Measurements from ENCODE around the gene FLYWCH2. TPM values are rescaled to one million over a fixed set of nuclear protein-coding genes. Genes with fewer than 3 reads are reported as not detected.
"Not testable (repeated sequence)": the region's sequence is repeated elsewhere in the genome, so short reads cannot be mapped to it uniquely, and the experiment has no call there.

FLYWCH2 gene
- polyA plus RNA-seq, 1 experiment: 22.4 TPM

GRCh38 chr16:2904922-2905240, 21.9 kb downstream of the FLYWCH2 start:
- no peak for TF ChIP-seq CTCF (IDR thresholded peaks at IDR 0.05; ENCODE audit: low read depth, low read length)
- H3K27me3 ChIP-seq (ENCODE audit: control insufficient read depth, insufficient read depth, low read length): no peaks in the 10 kb centered on the region
- no peaks in the 10 kb centered on the region; the same call in 1 of the 2 replicates for H3K9me3 ChIP-seq (ENCODE audit: control insufficient read depth, insufficient read depth, low read length)
- ChIA-PET POLR2A (interaction anchor here (1.0 to 1.7 kb wide), 3 partner anchors 22 to 152 kb away, joined by 4 to 11 read pairs (median 5); partner anchors contain the start of genes FLYWCH2 and SRRM2), CTCF (no interaction called here)
- no peak for DNase-seq (ENCODE audit: low read depth, low spot score)
- peak overlapping the region; percentile 75 for H3K4me3 ChIP-seq (ENCODE audit: low read depth, low read length)
- peak overlapping the region; percentile 31 for H3K27ac ChIP-seq (ENCODE audit: low read depth, low read length)

- DNase-seq (ENCODE audit: low read depth, low spot score): peak; percentile 99
- Histone ChIP-seq H3K9me3 (ENCODE audit: control insufficient read depth, insufficient read depth, low read length) (no peaks in the 10 kb centered on the region; the same call in 1 of the 2 replicates), H3K27ac (ENCODE audit: low read depth, low read length) (peak overlapping the region; percentile 31), H3K27me3 (ENCODE audit: control insufficient read depth, insufficient read depth, low read length) (no peaks in the 10 kb centered on the region), H3K4me3 (ENCODE audit: low read depth, low read length) (peak overlapping the region; percentile 75)
- CTCF ChIA-PET: interaction anchor here (0.6 to 1.2 kb wide), 5 partner anchors 10 to 66 kb away, joined by 3 to 7 read pairs (median 4); no protein-coding TSS in a partner anchor
- no peak for TF ChIP-seq CTCF (IDR thresholded peaks at IDR 0.05; ENCODE audit: low read depth, low read length)
- POLR2A ChIA-PET: interaction anchor here (0.5 to 1.7 kb wide), 13 partner anchors 13 to 302 kb away, joined by 3 to 11 read pairs (median 4); partner anchors contain the start of genes FLYWCH2, PKMYT1, PRSS41 and SRRM2
These were observed 22.4 kb downstream of the FLYWCH2 start for GRCh38 chr16:2905241-2905987.

- ChIA-PET POLR2A (interaction anchor here (0.5 to 1.7 kb wide), 14 partner anchors 12 to 303 kb away, joined by 3 to 11 read pairs (median 4); partner anchors contain the start of genes FLYWCH2, PKMYT1, PRSS41 and SRRM2), CTCF (interaction anchor here (0.6 to 1.2 kb wide), 5 partner anchors 9 to 66 kb away, joined by 3 to 7 read pairs (median 4); no protein-coding TSS in a partner anchor)
- Histone ChIP-seq H3K9me3 (ENCODE audit: control insufficient read depth, insufficient read depth, low read length) (no peaks in the 10 kb centered on the region; the same call in 1 of the 2 replicates), H3K27me3 (ENCODE audit: control insufficient read depth, insufficient read depth, low read length) (no peaks in the 10 kb centered on the region), H3K4me3 (ENCODE audit: low read depth, low read length) (no peak overlapping the region), H3K27ac (ENCODE audit: low read depth, low read length) (no peak overlapping the region)
- DNase-seq (ENCODE audit: low read depth, low spot score): no peak
- no peak for TF ChIP-seq CTCF (IDR thresholded peaks at IDR 0.05; ENCODE audit: low read depth, low read length)
These were observed 23.0 kb downstream of the FLYWCH2 start for GRCh38 chr16:2905988-2906387.

GRCh38 chr16:2907084-2907753, 24.2 kb downstream of the FLYWCH2 start:
- H3K27ac ChIP-seq (ENCODE audit: low read depth, low read length); H3K4me3 ChIP-seq (ENCODE audit: low read depth, low read length); POLR2A ChIA-PET; H3K27me3 ChIP-seq (ENCODE audit: control insufficient read depth, insufficient read depth, low read length); DNase-seq (ENCODE audit: low read depth, low spot score); H3K9me3 ChIP-seq (ENCODE audit: control insufficient read depth, insufficient read depth, low read length): not testable (repeated sequence)
- TF ChIP-seq CTCF (IDR thresholded peaks at IDR 0.05; ENCODE audit: low read depth, low read length): peak; percentile 40
- CTCF ChIA-PET: interaction anchor here (0.7 to 1.1 kb wide), 4 partner anchors 15 to 68 kb away, joined by 3 to 4 read pairs (median 3); no protein-coding TSS in a partner anchor
